ENCODE measurements around the gene C7.

DNA sequence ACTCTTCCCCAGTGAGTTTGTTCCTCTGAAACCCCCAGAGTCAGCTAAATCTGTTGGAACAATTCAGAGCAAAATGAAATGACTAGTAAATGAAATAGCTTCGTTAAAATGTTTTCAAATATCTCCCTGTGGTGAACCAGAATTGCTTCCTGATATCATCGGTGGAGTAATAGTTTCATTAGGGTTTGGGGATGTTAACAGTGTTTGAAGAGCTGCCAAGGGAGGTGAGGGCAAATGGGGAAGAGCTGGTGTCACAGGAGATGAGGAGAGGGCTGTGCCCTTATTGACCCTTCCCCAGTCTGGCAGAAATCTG is 4.3 kb upstream of the C7 start:
- TF ChIP-seq HDGF (IDR thresholded peaks at IDR 0.05) (no peak), MEF2A (IDR thresholded peaks at IDR 0.05; ENCODE audit: insufficient read depth, low read depth, low read length) (no peak), CTCF (IDR thresholded peaks at IDR 0.05 in 2 of 3, conservative IDR thresholded peaks at IDR 0.05 in 1 of 3; ENCODE audit: control insufficient read depth in 2 of 3, extremely low read depth in 1 of 3, insufficient read depth in 1 of 3, low read depth in 3 of 3, low read length in 3 of 3) (no peak), USF2 (IDR thresholded peaks at IDR 0.05; ENCODE audit: borderline replicate concordance, low read depth, low read length) (no peak), POLR2A (IDR thresholded peaks at IDR 0.05; ENCODE audit: low read depth, low read length) (no peak), CHD4 (IDR thresholded peaks at IDR 0.05) (no peak), TCF12 (IDR thresholded peaks at IDR 0.05; ENCODE audit: low read depth, low read length) (no peak)
